SHP77 treated with DMSO at 0.1 percent for 48 hours (cell line): ENCODE results near the gene B3GALT4.

Experiments used
- DNase-seq: peaks from one replicate; lab custom pipeline; 2025; lab: John Stamatoyannopoulos, UW

The B3GALT4 gene

GRCh38 chr6:33292996-33293682, 16.2 kb downstream of the B3GALT4 start:
- DNase-seq: no peak

DNA sequence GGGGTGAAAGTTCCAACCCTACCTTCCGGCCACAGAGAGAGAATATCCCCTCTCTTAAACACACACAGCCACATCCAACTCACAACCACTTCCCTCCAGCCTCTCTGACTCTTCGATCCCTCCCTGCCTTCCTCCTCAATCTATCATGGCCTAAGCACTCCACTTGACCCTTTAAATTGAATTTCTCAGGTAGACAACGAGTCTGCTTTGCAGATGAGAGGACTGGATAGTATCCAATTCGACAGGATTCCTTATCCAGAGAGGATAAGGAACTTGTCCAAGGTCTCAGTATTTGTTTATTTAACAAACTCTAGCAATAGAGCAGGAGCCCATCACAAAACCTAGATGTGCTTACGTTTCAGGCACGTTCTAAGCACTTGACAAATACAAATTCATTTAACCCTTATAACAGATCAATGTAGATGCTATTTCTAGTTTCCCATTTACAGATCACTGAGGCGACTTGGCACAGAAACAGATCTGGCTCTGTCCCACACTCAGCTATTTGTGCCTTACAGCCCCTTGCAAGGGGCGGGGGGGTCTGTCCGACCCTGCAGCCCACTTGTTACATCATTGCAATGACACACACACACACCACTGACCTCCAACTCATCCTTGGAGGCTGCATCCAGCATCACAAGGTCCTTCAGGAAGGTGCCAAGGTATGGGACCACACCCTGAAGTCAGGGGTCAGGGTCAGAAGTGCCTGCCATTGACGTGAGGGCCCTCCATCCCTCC, 17.3 kb downstream of the B3GALT4 start:
- no peak for DNase-seq

DNA sequence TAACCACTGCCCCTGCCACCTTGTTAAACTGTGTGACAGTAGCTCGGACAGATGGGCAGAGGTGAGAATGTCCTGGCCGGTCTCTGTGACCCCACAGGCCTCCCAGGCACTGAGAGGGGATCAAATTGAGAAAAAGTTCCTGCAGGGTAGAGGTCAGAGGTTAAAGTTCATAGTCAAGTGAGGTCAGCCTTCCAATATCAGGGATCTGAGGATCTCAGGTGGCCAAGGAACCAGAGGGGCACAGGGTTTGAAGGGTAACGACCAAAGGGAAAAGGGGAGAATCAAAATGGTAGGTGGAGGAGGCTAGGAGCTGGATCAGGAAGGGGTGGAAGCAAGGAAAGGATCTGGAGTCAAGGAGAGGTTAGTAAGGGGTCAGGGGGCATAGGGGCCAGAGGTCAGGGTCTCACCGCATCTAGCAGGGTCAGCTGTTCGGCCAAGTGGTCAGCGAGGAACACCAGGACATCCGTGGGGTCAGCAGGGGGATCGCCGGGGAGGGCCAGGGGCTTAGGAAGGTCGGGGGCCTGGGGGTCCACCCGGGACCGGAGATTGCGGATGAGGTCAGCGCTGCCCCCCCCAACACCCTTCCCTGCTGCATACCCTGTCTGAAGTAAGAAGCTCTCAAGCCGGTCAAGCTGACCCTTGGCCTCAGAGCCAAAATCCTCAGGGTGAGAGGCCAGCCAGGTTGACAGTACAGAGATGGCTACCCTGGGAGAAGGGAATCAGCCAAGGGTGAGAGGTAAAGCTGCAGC, 18.9 kb downstream of the B3GALT4 start:
- DNase-seq: no peak

DNA sequence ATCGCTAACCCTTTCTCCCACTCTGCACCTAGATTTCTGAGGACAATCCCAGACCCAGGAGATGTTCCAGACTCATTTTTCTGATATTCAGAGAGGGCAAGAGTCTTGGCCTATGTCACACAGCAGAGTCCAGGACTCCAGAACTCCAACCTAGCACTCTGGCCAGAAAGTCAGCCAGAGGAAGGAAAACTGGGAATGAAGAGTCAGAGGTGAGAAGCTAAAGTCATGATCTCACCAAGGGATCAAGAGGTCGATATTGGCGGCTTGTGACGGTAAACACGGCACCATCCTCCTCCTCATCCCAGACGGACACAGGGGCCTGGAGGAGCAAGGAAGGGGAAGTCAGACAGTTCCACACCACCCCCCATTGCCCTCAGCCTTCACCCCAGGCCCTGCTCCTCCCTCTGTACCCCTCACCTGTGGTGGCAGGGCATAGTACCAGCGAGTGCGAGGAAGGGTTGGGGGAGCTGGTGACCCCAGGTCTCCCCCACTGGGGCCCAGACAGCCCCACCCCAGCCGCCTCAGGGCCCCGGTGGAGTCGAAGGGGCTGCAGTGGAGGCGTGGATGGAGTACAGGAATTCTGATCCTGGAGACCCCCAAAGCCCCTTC, 20.0 kb downstream of the B3GALT4 start:
- no peak for DNase-seq

DNA sequence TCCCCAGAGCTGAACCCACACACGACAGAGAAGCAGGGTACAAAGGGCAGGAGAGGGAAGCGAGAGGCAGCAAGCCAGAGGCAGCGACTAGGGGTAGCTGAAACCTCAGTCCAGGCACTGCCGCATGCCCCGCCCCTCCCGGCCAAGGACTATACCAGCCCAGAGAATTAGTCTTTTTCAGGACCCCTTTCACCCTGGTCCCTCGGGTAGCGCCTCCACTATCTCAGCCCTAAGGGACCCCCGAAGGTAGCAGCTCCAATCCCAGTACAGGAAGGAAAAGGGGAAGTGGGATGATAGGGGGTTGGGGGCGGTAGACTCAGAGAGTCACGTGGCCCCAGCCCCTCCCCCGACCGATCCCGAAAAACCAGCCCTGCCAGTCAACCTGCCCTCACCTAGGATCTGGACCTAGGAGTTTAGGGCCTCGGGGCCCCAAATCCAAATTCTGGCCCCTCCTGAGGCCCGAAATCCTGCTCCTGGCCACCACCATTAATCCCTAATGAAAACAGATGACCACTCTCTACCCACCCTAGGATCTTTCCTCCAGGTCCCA, 20.6 kb downstream of the B3GALT4 start:
- DNase-seq: no peak

DNA sequence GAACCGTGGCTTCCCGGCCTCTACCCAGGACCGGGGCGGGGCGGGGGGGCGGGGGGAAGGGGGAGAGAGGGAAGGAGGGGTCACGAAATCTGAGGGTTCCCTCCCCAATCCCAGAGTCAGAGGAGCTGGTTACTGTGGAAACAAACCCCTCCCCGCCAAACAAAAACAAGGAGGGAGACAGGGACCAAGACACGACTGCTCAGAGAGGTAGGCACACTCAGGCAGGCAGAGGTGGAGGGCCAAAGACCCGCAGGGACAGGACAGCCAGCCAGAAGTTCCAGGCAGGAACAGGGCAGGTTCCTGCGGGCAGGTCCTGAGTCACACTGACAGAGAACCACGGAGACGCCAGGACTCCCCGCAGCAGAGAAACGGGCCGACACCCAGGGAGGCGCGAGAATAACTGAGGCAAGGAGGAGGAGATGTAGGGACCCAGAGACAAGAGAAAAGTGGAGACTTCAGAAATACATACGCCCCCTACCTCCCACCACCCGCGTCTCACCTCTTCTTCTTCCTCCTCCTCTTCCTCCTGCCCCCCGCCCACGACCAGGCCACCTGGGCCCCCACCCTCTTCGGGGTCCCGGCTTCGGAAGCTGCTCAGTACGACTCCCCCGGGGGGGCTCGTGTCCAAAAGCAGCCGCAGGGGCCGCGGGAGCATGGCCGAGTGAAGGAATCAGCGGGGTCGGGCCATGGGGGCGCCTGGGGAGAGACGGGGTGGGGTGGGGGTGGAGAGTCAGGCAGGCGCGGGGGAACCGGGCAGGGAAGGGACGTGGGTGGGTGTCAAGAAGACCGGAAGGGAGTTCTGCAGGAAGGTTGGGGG, 21.2 kb downstream of the B3GALT4 start:
- DNase-seq: no peak

- DNase-seq: no peak
These were observed 21.9 kb downstream of the B3GALT4 start, which contains the start of gene RGL2 for GRCh38 chr6:33298773-33299236. Gene RGL2 (minus strand): TSS chr6:33298942. CDS start chr6:33298610, 332 bp downstream.

DNA sequence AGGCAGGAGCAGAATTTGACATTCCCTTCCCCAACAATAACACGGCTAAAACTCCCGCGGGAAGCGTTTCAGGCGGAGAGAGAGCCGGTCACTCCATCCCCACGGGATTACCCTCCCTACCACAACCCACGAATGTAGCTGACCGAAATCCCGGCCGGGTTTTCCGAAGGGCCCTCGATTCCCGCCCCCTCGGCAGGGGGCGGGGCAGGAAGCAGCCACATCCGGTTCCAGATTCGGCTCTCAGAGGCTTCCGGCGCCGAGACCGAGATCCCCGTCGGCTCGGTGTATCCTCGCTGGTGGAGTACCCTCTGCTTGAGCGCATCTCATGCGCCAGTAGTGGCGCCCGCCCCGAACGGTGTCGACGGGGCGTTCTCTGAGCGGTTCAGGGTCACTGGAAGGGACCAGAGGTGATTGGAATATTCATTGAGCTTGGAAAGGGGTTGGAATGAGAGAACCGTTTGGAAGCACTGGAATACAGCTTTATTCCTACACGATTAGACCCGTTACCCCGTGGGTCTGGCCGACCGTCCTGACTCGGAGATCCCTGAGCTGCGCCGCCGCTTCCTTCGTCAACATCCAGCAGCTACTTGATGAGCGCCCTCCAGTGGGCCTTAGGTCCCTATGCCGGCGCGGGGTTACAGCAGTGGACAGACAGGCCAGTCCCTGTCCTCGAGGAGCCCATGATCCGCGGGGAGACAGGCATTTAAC, 22.5 kb downstream of the B3GALT4 start:
- peak; percentile 69 for DNase-seq

DNA sequence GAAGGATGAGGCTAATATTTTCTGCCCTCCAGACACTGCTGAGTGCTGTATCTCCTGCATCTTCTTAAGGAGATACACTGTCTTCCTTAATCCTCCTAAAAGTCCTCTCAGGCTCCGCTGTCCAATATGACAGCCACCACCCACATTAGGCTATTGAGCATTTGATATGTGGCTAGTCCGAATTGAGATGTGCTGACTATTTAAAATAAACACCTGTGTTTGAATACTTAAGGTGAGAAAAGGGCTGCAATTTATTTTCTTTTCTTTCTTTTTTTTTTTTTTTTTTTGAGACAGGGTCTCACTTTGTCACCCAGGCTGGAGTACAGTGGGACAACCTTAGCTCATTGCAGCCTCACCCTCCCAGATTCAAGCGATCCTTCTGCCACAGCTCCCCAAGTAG, 25.0 kb downstream of the B3GALT4 start:
- DNase-seq: no peak

DNA sequence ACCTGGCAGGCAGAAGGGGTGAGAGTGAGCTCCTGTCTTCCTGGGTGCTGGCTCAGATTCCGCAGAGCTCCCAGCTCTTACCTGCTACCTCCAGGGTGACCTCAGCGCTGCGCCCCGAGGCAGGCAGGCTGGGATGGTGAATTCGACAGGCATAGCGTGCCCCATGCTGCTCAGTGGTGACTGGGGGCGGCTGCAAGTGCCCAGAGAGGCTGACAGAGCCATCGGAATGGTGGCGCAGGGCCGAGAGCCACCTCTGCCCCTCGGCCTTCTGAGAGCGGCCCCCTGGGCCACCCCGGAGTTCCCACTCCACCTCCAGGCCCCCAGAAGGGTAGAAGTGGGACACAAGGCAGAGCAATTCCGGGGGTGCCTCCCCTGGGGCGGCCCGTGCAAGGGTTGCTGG, 27.3 kb downstream of the B3GALT4 start:
- no peak for DNase-seq

DNA sequence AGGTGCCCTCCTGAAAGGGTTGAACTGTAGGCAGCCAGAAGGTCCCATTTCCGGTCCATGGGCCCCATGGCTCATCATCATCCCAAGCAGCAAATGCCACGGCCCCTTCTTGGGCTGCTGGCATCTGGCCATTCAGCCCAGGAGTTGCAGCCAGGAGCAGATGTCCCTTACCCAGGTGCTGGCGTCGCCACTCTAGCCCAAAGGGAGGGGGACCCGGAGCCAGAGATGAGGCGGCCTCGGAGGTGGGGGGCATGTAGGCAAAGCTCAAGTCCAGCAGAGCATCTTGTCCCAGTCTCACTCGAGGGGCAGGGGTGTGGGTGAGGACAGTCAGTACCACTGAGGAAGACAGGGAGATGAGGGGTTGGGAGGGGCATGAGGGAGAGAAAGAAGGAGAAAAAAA, 28.1 kb downstream of the B3GALT4 start:
- DNase-seq: no peak

DNA sequence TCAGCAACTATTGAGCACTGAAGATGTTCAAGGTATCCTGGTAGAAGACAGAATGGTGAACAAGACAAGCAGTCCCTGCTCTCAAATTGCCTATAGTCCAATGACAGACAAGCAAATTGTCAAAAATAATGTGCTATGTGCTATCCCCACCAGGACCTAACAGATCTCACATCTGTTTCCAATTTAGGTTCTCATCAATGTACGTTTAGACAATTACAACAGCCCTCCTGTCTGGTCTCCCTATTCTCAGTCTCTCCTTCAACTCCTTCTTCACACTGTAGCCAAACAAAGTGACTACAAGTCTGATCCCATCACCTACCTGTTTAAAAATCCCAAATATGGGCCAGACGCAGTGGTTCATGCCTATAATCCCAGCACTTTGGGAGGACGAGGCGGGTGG, 29.4 kb downstream of the B3GALT4 start:
- no peak for DNase-seq

- peak; percentile 40 for DNase-seq
These were observed 35.6 kb downstream of the B3GALT4 start for GRCh38 chr6:33312361-33313104.

- peak; percentile 9 for DNase-seq
These were observed 36.3 kb downstream of the B3GALT4 start for GRCh38 chr6:33313105-33313708.

DNA sequence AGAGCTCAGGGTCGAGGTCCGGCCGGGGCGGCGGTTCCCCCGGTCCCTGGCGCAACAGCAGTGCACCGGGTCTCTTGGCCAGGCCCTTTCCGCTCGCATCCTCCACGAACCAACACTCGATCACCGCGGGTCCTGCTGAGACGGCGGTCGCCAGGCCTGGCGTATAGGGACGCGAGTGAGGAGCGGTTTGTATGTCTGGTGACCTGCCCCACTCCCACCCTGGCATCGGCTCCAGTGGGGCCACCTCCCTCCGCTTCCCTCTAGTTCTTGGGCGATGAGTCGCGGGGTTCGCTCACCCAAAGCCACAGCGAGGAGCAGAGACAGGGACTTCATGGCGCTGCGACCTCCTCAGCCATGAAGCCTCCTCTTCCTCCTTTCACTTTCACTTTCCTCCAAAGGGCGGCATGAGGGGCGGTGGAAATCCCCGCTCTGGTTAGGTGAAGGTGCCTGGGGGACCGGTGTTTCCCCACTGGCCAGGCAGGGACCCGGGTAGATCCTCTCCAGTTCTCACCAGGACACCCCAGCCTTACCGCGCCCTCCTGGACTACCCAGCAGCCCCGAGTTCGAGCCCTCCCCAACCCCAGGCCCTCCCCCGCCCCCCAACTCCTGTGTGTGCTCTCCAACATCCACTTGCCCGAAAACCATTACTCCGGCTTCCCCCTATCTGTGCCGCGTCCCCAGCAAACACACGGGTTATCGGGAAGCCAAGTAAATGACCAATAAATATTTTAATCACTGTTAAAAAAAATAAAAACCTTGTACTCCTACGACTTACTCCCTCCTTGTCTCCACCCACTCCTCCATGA, 37.0 kb downstream of the B3GALT4 start, which contains the start of gene TAPBP:
Gene TAPBP, minus strand, starts transcription at position 370 of the 806 bp plus-strand sequence. Its CDS starts 37 bp downstream, at position 333.
- DNase-seq: no peak

DNA sequence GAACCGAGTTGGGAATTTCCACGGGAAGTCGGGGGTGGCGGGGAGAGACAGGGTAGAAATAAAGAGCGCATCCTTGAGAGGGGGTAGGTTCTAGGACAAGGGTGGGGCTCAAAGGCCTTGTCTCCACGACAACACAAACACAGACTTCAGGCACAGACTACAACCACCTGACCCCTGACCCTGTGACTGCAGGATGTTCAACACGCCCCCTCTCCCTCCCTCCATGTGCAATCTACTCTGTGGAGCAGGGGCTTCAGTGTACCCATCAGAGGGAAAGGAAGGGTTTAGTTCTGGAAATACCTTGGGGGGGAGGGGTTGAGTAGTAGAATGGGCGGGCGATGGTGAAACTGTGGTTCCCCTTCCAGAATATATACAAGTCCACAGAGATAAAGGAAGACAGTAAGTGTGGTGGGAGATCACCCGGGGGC, 37.6 kb downstream of the B3GALT4 start:
- DNase-seq: no peak

- DNase-seq: no peak
These were observed 38.2 kb downstream of the B3GALT4 start for GRCh38 chr6:33314943-33315792.
